AG08395 (cell line): ENCODE results near the gene EPC2.
A peak's percentile ranks its signal among the peaks of the same experiment; 100 is the strongest.
"Not testable (repeated sequence)": the region's sequence is repeated elsewhere in the genome, so short reads cannot be mapped to it uniquely, and the experiment has no call there.

Experiments used
- DNase-seq: peaks from one replicate; pipeline ENCODE4 v3.0.0; 2012; ENCODE audit warnings: mixed read lengths, low spot score

Gene EPC2

GRCh38 chr2:148730085-148730484, 85.5 kb downstream of the EPC2 start:
- DNase-seq: no peak

DNA sequence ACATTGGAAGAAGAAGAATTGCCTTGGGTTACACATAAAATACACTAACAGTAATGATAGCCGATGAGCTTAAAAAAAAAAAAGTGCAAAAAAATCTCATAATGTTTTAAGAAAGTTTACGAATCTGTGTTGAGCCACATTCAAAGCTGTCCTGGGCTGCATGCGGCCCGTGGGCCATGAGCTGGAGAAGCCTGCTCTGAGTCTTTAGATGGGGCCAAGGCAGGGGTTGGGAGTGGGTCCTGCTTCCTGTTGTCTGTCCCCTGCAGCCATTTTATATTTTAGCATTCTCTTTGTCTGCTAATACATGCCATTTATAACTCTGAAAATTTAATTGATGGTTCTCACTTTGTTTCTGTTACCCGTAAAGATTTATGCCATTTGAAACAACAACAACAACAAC, 93.2 kb downstream of the EPC2 start:
- DNase-seq: no peak

DNA sequence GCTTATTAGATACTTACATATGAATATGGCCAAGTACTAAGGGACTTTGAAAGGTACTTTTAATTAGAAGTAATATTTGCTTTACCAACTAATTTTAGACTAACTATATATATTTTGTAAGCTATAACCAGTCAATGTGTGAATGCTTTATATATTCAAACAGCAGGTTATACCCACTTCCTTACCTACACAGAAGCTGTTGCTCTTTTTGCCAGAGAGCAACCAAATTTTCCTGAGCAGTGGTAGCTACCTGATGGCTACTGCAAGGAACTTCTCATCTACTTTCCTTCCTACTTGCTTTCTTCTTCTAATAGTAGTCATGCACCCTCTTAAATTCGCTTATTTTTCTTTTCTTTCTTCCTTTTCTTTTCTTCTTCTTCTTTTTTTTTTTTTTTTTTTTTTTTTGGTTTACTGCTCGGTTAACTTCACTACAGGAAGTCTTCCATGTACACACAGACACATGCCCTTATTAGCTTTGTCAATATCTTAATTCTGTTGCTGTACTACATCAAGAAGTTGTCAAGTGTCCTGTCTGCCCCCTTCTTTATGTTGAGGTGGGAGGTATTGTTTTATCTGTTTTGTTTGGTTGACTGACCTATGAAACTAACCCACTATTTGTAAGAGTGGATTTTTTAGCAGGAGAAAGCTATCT, 95.0 kb downstream of the EPC2 start:
- DNase-seq: no peak

DNA sequence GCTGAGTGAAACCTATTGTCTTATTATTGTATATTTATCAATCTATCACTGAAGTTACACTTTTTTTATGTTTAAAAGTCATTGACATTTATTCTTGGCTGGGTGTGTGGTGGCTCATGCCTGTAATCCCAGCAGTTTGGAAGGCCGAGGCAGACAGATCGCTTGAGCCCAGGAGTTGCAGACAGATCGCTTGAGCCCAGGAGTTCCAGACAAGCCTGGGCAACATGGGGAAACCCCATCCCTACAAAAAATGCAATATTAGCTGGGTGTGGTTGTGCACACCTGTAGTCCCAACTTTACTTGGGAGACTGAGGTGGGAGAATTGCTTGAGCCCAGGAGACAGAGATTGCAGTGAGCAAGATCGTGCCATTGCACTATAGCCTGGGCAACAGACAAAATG, 97.8 kb downstream of the EPC2 start:
- no peak for DNase-seq

DNA sequence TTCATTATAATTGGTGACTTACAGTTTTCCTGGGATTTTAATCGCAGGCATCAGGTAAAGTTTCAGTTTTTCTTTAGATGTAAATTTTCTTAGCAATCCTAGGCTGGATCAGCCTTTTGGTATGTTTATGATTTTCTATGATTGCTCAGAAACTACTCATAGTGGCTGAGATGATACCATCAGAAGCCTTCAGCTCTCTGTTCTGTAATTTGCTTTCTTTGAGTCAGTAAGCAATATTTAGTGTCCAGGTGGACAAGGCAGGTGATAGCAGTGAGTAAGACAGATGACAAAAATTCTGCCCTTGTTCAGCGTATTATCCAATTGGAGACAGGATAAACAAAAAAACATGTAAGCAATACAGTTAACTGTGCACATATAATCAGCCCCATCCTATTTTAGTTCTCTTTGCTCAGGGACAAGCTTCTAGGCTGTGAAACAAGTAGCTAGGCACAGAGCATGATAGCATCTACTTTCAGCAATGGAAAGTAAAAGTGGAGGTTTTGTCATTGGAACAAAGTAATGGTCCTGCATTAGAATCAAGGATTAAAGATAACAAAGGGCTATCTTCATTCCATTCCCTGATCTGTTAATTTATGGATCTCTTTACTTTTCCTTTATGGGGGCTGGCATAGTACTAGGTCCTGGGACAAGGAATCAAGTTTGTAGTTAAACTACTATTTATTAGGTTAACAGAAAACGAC, 100.8 kb downstream of the EPC2 start:
- DNase-seq: no peak

DNA sequence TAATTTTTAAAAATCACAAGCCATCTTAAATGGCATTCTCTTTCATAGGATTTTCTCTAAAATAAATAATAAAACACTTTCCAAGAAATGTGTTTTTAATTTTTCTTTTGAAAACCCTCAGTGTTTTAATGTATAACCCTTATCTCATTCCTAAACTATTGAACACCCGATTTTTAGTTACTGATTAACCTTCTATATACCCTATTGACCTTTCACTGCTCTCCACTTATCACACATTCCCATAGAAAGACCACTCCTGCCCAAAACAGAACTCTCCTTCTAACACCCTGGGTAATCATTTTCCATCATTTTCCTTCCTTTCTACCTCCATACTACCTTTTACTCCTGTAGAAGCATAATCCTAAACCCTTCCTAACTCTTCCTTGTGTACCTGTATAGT, 102.4 kb downstream of the EPC2 start:
- no peak for DNase-seq

DNA sequence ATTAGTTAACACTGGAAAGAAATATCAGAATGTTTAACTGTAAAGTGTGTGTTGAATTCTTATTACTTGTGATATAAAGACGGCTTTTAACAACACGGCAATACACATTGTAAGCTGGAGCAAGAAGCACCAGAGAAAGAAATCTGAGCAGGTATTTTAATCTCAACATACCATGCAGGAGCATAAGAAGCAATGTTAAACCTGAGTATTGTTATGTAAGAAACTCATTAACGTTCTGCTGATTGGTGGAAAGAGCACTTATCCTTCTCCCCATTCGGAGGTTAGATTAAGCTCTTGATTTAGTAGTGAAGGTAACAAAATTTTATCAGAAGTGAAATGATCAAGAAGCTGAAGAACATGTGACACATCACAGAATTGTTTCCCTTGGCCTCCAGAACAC, 107.4 kb downstream of the EPC2 start:
- no peak for DNase-seq

- no peak for DNase-seq
Observed at GRCh38 chr2:148752977-148753376, 108.4 kb downstream of the EPC2 start.

GRCh38 chr2:148754864-148755263, 110.3 kb downstream of the EPC2 start:
- no peak for DNase-seq

GRCh38 chr2:148756292-148756975, 111.9 kb downstream of the EPC2 start:
- DNase-seq: peak; percentile 1

GRCh38 chr2:148764815-148765214, 120.3 kb downstream of the EPC2 start:
- DNase-seq: no peak

- DNase-seq: no peak
Observed at GRCh38 chr2:148770047-148770446, 125.5 kb downstream of the EPC2 start.

GRCh38 chr2:148781544-148781943, 137.0 kb downstream of the EPC2 start:
- DNase-seq: no peak

DNA sequence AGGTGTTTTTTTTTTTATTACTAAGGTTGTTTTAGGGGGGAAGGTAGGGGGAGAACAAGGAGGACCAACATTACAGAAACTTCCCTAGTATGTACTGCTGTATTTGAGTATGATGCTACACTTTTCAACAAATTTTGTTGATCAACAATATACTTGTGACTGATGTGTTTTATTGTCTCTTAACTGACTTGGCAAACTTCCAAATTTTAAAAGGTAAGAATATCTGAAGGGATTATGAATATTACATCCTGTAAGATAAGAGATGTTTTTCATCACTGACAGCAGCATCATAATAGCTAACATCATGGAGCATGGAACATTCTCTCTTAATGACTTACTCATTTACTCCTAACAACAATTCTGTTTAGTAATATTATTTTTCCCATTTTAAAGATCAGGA, 144.5 kb downstream of the EPC2 start:
- DNase-seq: no peak

GRCh38 chr2:148790172-148790571, 145.6 kb downstream of the EPC2 start:
- DNase-seq: not testable (repeated sequence)

- DNase-seq: peak; percentile 49
Observed at GRCh38 chr2:148794558-148794957, 150.0 kb downstream of the EPC2 start.

- no peak for DNase-seq
Observed at GRCh38 chr2:148796735-148797512, 152.4 kb downstream of the EPC2 start.

GRCh38 chr2:148802448-148803220, 158.1 kb downstream of the EPC2 start:
- DNase-seq: no peak

DNA sequence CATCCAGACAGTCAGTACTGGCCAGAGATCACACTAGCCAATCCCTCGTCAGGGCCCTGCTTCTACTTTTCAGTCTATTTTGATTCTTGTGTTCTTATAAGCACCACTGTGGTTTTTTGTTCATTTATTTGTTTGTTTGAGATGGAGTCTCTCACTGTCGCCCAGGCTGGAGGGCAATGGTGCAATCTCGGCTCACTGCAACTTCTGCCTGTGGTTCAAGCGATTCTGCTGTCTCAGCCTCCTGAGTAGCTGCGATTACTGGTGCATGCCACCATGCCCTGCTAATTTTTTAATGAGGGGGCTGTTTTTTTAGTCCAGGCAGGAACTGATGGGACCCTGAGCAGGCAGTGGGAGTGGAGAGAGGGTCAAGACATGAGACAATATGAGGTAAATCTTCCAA, 165.5 kb downstream of the EPC2 start:
- DNase-seq: no peak

DNA sequence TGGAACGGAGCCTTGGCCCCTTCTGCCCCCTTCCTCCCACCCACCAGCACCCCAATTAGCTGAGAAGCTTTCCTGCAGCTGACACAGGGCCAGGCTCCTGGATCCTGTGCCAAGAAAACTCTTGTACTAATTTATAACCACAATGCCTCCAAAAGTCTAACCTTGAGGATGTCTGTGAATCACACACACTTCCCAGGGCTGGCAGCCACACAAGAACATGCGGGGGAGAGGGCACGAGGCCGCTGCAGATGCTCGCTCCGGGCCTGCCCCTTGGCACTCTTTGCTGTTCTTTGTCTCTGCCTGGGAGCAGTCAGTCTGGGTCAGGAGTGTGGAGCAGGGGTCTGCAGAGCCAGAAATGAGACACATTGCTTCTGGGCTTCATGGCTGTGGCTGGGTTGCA, 167.8 kb downstream of the EPC2 start:
- peak; percentile 31 for DNase-seq

GRCh38 chr2:148813603-148814065, 169.1 kb downstream of the EPC2 start:
- DNase-seq: no peak
